Measurements from ENCODE around the gene MATN4. TPM values are rescaled to one million over a fixed set of nuclear protein-coding genes. Genes with fewer than 3 reads are reported as not detected.

MATN4 gene
- total and polyA plus RNA-seq, 2 of the 13 experiments (the other 11 are each of a cell fraction or from before 2014, with no cell fraction given): not detected

- TF ChIP-seq MTA1 (CRISPR knock-in tag; IDR thresholded peaks at IDR 0.05; ENCODE audit: borderline replicate concordance) (peak; percentile 81), ZNF510 (CRISPR knock-in tag; IDR thresholded peaks at IDR 0.05; ENCODE audit: low read depth) (no peak), ZNF878 (CRISPR knock-in tag; IDR thresholded peaks at IDR 0.05) (peak; percentile 33; the same call in 1 of the 2 replicates), ZNF709 (CRISPR knock-in tag; IDR thresholded peaks at IDR 0.05) (no peak), PRDM10 (CRISPR knock-in tag; IDR thresholded peaks at IDR 0.05; ENCODE audit: low read depth) (peak; percentile 52; the same call in 1 of the 2 replicates), THAP9 (CRISPR knock-in tag; IDR thresholded peaks at IDR 0.05; ENCODE audit: borderline replicate concordance) (no peak), ZNF138 (CRISPR knock-in tag; IDR thresholded peaks at IDR 0.05; ENCODE audit: low read depth) (0 out of 2 replicates have a peak, but pooled peaks have one; percentile 65), MED1 (CRISPR knock-in tag; IDR thresholded peaks at IDR 0.05) (peak; percentile 85), ZNF24 (IDR thresholded peaks at IDR 0.05) (peak; percentile 83), TOPORS (CRISPR knock-in tag; IDR thresholded peaks at IDR 0.05) (no peak), FOXA1 (IDR thresholded peaks at IDR 0.05) (no peak), FOXA1 (CRISPR knock-in tag; IDR thresholded peaks at IDR 0.05) (peak; percentile 91), ZNF703 (CRISPR knock-in tag; IDR thresholded peaks at IDR 0.05; ENCODE audit: borderline replicate concordance) (no peak), ZNF512B (CRISPR knock-in tag; IDR thresholded peaks at IDR 0.05; ENCODE audit: borderline replicate concordance) (peak; percentile 86; the same call in 1 of the 2 replicates)
- TF ChIP-seq, protein P1, sequence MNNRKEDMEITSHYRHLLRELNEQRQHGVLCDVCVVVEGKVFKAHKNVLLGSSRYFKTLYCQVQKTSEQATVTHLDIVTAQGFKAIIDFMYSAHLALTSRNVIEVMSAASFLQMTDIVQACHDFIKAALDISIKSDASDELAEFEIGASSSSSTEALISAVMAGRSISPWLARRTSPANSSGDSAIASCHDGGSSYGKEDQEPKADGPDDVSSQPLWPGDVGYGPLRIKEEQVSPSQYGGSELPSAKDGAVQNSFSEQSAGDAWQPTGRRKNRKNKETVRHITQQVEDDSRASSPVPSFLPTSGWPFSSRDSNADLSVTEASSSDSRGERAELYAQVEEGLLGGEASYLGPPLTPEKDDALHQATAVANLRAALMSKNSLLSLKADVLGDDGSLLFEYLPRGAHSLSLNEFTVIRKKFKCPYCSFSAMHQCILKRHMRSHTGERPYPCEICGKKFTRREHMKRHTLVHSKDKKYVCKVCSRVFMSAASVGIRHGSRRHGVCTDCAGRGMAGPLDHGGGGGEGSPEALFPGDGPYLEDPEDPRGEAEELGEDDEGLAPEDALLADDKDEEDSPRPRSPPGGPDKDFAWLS (CRISPR knock-in tag; IDR thresholded peaks at IDR 0.05; ENCODE audit: borderline replicate concordance): no peak; the same call in 1 of the 2 replicates
- TF ChIP-seq, protein P2, sequence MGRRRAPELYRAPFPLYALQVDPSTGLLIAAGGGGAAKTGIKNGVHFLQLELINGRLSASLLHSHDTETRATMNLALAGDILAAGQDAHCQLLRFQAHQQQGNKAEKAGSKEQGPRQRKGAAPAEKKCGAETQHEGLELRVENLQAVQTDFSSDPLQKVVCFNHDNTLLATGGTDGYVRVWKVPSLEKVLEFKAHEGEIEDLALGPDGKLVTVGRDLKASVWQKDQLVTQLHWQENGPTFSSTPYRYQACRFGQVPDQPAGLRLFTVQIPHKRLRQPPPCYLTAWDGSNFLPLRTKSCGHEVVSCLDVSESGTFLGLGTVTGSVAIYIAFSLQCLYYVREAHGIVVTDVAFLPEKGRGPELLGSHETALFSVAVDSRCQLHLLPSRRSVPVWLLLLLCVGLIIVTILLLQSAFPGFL (CRISPR knock-in tag; IDR thresholded peaks at IDR 0.05): no peak
Observed at GRCh38 chr20:45340236-45340847, 32.2 kb upstream of the MATN4 start (continued).
